GM19023 (cell line): Measurements from ENCODE around the gene TNFRSF11A.

Experiments
- ATAC-seq: cut with Tn5 transposase; IDR thresholded peaks from one replicate; pipeline ENCODE4 v1.9.1; 2021; ENCODE audit warnings: mild to moderate bottlenecking, moderate library complexity; ENCODE audit not compliant: unreplicated experiment

Gene TNFRSF11A

DNA sequence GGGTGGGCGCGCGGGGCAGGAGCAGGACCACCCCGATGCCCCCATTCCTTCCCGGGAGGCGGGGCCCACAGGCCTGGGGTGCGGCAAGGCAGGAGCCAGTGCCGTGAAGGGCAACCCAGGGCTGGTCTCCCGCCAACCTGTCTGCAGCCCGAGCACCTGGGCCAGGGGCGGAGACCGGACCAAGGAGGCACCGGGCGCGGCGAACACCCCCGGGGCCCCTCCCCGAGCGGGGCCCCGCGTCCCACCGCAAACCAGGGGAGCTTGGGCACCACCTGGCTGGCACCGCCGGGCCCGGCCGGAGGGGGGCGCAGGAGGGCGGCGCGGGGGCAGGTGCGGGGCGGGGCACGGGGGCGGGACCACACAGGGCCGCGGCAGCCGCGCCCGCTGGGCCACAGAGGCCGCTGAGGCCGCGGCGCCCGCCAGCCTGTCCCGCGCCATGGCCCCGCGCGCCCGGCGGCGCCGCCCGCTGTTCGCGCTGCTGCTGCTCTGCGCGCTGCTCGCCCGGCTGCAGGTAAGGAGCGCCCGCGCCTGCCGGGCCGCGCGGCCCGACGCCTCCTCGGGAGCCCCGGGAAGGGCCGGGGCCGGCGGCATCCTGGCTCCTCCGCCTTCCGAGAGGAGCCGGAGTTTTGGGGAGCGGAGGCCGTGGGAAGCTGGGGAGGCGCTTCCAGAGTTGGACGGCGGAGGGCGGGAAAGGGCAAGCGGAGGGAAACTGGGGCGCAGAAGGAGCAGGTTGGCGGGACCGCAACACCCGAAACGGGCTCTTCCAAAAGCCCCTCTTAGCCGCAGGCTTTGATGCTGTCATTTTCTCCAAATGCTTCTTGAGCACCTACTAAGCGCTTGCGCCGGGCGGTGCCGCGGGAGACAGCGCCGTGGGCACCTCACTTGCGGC is at the start of gene TNFRSF11A:
TNFRSF11A (plus strand) TSS at position 394 of the 889 bp plus-strand sequence; CDS start at position 437, 43 bp downstream.
- ATAC-seq: peak; percentile 73

- no peak for ATAC-seq
Observed at GRCh38 chr18:62277045-62277444, 48.1 kb upstream of the TNFRSF11A start.

GRCh38 chr18:62279561-62279960 is 45.5 kb upstream of the TNFRSF11A start:
- ATAC-seq: no peak

GRCh38 chr18:62280058-62280457 is 45.1 kb upstream of the TNFRSF11A start:
- ATAC-seq: no peak

GRCh38 chr18:62280786-62281185 is 44.3 kb upstream of the TNFRSF11A start:
- no peak for ATAC-seq

GRCh38 chr18:62281684-62282083 is 43.4 kb upstream of the TNFRSF11A start:
- ATAC-seq: no peak

GRCh38 chr18:62282188-62282629 is 42.9 kb upstream of the TNFRSF11A start:
- ATAC-seq: no peak

- no peak for ATAC-seq
Observed at GRCh38 chr18:62284637-62285036, 40.5 kb upstream of the TNFRSF11A start.

DNA sequence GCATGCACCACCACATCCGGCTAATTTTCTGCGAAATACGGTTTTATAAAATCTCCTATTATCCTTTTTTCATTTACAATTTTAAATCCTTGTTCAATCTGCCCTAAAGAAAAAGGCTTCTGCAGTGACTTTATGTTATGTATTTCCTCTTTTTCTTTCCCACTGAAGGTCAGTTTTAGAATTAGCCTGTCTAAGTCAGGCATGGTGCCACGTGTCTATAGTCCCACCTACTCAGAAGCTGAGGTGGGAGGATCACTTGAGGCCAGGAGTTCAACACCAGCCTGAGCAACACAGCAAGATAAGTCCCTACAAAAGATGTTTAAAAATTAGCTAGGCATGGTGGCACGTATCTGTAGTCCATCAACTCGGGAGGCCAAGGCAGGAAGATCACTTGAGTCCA is 39.8 kb upstream of the TNFRSF11A start:
- no peak for ATAC-seq

DNA sequence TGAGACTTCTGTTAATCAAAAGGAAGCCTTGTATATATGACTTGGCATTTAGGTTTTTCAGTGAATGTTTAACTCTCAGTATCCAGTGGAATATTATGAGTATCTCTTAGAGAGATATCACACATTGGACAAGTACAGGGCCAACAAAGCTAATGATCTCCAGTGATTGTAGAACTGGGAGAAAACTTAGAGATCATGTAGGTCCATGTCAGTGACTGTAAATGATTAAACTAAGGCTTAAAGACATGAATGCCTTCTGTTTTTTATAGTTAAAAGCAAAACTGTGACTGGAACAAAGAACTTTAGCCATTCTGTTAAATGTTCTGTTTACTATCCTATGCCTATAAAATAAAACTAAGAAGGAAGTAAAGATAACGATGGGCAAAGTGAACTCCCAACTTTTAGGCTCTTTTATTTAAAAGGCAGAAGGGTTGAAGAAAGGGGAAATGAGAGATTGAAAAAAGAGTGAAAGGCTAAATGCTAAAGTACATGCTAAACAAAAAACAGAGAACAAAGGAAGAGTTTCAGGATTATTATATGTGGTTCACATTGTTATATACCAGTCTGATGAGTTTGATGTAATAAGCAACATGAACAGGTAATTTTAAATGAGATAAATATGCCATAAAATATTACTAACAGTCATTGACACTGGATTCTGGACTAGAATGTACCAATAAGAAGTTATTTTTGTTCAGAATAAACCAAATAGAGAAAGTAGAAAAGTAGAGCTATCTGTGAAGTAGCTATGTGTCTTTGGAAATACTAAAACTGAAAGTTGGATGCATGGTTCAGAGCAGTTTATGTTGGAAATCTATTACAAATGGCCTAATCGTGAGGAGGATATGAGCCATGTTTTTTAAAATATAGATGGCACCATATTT is 37.1 kb upstream of the TNFRSF11A start:
- no peak for ATAC-seq

DNA sequence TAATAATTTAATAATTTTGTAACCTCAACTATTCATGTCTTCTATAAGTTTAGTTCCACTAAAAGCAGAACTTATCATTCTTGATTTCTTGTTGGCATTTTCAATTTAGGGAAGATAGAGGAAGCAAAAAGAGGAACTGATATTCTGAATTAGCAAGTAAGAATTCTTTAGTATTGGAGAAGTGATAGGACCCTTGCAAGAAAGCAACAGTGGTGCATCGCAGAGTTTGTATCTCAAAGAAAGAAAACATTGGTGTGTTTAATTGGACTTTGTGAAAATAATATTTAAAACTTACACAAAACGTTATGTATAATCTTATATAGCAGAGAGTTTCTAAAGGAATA is 36.5 kb upstream of the TNFRSF11A start:
- no peak for ATAC-seq

DNA sequence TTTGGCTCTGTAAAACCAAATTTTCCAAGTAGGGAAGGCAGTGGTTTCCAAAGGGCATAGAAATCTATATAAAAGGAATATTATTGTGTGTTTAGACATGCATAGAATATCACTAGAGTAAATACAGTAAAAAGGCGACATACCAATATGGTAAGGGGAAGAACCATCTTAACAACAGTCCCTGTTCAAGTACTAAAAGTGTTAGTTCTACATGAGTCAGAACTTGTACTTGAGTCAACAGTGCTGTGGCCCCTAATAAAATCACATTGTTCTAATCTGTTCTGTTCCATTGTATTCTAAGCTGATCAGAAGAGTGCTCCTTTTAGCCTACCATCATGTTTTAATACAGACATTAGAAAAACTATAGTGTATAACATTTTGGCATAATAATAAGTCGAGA is 36.1 kb upstream of the TNFRSF11A start:
- ATAC-seq: peak; percentile 71

- no peak for ATAC-seq
Observed at GRCh38 chr18:62294073-62294472, 31.0 kb upstream of the TNFRSF11A start.

- no peak for ATAC-seq
Observed at GRCh38 chr18:62300359-62300963, 24.6 kb upstream of the TNFRSF11A start.

- no peak for ATAC-seq
Observed at GRCh38 chr18:62301322-62301721, 23.8 kb upstream of the TNFRSF11A start.

DNA sequence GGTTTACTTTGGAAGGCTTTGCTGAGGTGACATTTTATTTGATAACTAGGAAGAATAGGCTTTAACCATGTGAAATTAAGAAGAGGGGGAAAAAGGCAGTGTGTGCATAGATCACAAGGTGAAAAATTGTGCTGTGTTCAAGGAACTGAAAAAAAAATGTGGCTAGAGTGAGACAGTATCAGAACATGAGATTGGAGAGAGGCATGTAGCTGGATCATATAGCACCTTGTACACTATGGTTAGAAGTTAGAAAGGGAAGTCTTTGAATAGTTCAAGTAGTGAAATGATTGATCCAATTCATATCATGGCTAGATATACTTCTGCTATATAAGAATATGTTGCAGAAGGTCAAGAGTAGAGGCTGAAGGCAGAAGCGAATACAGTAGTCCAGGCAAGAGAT is 12.3 kb upstream of the TNFRSF11A start:
- ATAC-seq: no peak

GRCh38 chr18:62318228-62319180 is 6.6 kb upstream of the TNFRSF11A start:
- no peak for ATAC-seq

DNA sequence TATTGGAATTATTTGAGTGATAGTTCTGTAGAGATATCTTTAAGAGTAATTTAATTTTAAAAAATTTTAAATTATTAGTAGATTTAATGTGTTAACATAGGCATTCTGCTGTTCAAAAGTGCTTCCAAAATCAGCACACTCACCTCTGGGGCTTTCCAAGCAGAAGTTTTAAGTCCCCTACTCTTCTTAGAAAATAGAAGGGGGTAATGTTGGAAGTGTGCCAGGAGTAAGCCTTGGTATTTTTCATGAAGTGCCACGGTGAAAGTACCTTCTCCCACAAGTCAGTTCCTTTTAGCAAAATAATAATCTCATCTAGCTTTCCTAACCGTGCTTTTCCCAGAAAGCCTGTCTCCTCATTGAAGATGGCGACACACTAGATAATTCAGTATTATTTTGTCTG is 3.9 kb upstream of the TNFRSF11A start:
- ATAC-seq: no peak

DNA sequence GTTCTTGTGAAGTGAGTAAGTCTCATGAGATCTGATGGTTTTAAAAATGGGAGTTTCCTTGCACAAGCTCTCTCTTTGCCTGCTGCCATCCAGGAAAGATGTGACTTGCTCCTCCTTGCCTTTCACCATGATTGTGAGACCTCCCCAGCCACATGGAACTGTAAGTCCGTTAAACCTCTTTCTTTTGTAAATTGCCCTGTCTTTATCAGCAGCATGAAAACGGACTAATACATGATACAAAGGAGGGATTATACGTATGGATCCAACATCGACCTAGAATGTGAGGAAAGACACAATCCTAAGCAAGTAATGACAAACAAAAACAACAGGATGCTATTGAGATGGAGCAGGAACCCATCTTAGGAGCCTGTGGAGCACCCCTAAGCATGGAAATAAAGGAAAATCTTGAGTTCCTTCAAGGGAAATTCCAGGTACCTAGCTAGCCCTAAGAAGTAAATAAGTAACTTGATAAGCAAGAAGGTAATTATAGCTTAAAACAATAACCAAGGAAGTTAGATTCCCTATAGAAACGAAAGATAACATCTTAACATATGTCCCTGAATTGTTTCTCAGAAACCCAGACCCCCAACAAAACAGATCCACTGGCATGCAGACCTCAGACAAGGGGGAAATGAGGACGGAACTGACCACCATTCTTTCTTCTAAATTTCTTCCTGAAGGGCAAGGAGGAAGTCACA is 1.5 kb upstream of the TNFRSF11A start:
- ATAC-seq: no peak
